HG03558 (cell line): ENCODE results near the gene YY1.

Experiments used
- ATAC-seq: cut with Tn5 transposase; IDR thresholded peaks from one replicate; pipeline ENCODE4 v1.9.1; 2021; ENCODE audit warnings: moderate number of reproducible peaks; ENCODE audit not compliant: unreplicated experiment; ENCODE audit errors: extremely low read depth

Gene YY1

DNA sequence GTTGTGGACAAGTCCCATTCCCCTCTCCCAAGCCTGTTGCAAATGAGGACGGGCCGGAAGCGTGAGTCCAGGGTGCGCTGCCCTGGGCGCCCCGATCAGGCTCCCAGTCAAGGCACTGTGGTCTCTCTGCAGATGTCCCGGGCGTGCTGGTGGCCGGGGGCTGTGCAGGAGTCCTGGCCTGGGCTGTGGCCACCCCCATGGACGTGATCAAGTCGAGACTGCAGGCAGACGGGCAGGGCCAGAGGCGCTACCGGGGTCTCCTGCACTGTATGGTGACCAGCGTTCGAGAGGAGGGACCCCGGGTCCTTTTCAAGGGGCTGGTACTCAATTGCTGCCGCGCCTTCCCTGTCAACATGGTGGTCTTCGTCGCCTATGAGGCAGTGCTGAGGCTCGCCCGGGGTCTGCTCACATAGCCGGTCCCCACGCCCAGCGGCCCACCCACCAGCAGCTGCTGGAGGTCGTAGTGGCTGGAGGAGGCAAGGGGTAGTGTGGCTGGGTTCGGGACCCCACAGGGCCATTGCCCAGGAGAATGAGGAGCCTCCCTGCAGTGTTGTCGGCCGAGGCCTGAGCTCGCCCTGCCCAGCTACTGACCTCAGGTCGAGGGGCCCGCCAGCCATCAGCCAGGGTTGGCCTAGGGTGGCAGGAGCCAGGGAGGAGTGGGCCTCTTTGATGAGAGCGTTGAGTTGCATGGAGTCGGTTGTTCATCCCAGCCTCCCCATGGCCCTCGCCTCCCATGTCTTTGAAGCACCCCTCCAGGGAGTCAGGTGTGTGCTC lies 90.5 kb downstream of the YY1 start:
- no peak for ATAC-seq

DNA sequence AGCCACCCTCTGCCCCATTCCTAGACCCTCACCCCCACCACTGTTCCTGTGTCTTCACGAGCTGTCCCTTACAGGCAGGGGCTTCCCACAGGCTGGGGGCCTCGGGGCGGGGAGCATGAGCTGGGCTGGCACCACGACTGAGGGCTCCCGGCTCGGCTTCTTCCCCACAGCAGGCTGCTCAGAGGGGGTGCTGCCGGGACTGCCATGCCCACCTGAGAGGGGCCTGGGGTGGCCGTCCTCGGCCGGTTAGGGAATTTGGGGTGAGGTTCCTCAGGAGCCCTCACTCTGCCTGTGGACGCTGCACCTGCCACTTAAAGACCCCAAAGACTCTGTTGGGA lies 91.0 kb downstream of the YY1 start:
- ATAC-seq, result no peak

GRCh38 chr14:100330388-100330931 lies 91.5 kb downstream of the YY1 start:
- ATAC-seq, result no peak

- no peak for ATAC-seq
Measured at GRCh38 chr14:100332071-100332639, 93.2 kb downstream of the YY1 start.
